ENCODE measurements around the gene ENOX1. TPM values are rescaled to one million over a fixed set of nuclear protein-coding genes. Genes with fewer than 3 reads are reported as not detected.
A peak's percentile ranks its signal among the peaks of the same experiment; 100 is the strongest.

Gene ENOX1
- total RNA-seq, 4 donors from 2014 or later: 0.27 to 0.83 (median 0.53) TPM; not detected in 1

DNA sequence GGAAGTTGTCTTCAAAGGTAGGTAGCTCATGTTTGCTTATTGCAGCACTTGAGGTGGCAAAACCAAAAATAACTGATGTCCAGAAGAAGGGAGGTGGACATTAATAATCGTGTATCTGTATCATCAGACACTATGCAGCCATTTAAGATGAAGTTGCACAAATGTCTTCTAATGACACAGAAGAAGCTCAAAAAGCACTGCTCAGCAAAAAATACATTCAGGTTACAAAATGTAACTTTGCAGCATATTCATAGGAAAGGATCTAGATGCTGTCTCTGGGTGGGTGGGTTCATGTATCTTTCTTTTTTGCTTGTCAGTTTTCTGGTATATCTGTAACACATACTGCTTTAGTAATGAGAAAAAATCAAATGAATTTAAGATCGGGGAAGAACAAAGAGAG lies 515.6 kb downstream of the ENOX1 start:
- no peak for DNase-seq
- Histone ChIP-seq H3K4me3 (no peak overlapping the region), H3K27ac (no peak overlapping the region), H3K9me3 (no peaks in the 10 kb centered on the region), H3K36me3 (no peaks in the 10 kb centered on the region), H3K27me3 (no peaks in the 10 kb centered on the region), H3K4me1 (peaks cover 0 to 4% (median 0%) of the 10 kb centered on the region in 4 donors)
- TF ChIP-seq, protein P1, sequence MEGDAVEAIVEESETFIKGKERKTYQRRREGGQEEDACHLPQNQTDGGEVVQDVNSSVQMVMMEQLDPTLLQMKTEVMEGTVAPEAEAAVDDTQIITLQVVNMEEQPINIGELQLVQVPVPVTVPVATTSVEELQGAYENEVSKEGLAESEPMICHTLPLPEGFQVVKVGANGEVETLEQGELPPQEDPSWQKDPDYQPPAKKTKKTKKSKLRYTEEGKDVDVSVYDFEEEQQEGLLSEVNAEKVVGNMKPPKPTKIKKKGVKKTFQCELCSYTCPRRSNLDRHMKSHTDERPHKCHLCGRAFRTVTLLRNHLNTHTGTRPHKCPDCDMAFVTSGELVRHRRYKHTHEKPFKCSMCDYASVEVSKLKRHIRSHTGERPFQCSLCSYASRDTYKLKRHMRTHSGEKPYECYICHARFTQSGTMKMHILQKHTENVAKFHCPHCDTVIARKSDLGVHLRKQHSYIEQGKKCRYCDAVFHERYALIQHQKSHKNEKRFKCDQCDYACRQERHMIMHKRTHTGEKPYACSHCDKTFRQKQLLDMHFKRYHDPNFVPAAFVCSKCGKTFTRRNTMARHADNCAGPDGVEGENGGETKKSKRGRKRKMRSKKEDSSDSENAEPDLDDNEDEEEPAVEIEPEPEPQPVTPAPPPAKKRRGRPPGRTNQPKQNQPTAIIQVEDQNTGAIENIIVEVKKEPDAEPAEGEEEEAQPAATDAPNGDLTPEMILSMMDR (IDR thresholded peaks at IDR 0.05): no peak
- no peak for TF ChIP-seq POLR2A (IDR thresholded peaks at IDR 0.05)

DNA sequence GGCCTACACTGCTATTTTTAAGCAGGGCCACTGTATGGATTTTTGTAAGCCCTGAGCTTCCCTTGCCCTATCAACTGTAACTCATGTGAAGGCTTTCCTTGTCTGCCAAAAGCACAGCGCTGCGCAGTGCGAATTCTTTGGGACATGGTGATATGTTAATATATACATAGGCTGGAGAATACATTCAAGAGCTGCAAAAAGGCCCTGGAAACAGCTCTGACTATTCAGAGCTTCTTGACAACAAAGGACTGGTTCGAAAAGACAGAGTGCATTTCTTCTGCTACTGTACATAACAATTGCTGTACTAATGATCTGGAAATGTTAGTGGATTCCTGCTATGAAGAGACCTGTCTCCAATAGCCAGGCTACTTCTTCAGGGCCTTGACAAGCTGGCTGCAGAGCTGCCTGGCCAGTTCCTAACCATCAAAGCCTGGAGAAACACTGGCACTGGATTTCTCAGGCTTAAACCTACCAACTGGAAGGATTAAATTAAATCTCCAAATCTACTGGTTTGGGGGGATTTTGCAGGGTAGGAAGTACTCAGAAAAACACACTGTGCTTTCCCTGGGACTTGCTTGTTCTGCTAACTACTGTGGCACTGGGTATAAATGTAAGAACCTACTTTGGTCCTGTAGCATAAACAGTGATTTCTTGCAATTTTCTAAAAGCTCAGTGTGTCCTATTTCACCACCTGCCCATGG lies 516.5 kb downstream of the ENOX1 start:
- no peak overlapping the region for H3K4me3 ChIP-seq
- no peak for TF ChIP-seq POLR2A (IDR thresholded peaks at IDR 0.05)
- TF ChIP-seq, protein P1 (IDR thresholded peaks at IDR 0.05): no peak
- peak overlapping the region in 1 of 4 donors; percentile 33 for H3K27ac ChIP-seq
- H3K27me3 ChIP-seq: no peaks in the 10 kb centered on the region
- peaks cover 0 to 4% (median 0%) of the 10 kb centered on the region in 4 donors for H3K4me1 ChIP-seq
- DNase-seq: no peak
- H3K9me3 ChIP-seq: no peaks in the 10 kb centered on the region
- H3K36me3 ChIP-seq: no peaks in the 10 kb centered on the region

DNA sequence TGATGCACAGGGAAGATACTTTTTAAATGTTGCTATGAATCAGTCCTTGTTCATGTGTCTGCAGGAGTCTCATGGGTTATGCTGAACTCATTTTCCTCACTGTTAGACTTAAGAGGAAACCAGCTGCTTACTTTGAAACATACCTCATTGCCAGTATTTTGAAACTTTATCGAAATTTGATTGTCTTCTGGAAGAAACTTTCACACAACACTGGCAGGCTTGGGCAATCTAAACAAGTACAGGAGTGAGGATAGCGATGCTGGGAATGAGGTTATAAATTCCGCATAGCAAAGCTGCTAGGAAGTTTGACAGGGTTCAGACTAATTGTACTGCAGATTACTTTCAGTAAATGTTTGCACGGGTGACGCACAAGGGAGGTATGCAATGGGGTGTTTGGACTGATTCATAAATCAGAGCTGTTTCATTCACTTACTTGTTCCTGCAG lies 517.7 kb downstream of the ENOX1 start:
- Histone ChIP-seq H3K27me3 (no peaks in the 10 kb centered on the region), H3K9me3 (no peaks in the 10 kb centered on the region), H3K36me3 (no peaks in the 10 kb centered on the region), H3K4me1 (peaks cover 0 to 4% (median 0%) of the 10 kb centered on the region in 4 donors), H3K4me3 (no peak overlapping the region), H3K27ac (peak overlapping the region in 1 of 4 donors; percentile 43)
- peak in 1 of 3 donors; percentile 66 for DNase-seq
- TF ChIP-seq, protein P1 (IDR thresholded peaks at IDR 0.05): no peak
- TF ChIP-seq POLR2A (IDR thresholded peaks at IDR 0.05): no peak

DNA sequence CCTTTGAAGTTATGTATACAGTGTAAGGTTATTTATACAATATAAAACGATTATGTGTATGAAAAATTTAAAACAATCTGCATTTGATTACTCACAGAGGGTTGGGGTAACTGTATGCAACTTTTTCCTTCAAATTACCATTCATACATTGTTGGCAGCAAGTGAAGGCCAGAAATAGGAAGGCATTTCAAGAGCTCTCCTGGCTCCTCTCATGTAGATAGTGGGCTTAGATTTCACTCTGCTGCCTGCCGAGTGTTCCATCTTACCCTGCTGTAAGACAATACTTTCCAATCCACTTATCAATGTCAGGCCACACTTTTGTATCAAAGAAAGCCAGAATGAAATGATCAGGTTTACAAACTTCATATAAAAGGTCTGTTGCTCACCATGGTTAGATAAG lies 518.1 kb downstream of the ENOX1 start:
- Histone ChIP-seq H3K9me3 (no peaks in the 10 kb centered on the region), H3K36me3 (no peaks in the 10 kb centered on the region), H3K4me1 (peaks cover 0 to 4% (median 0%) of the 10 kb centered on the region in 4 donors), H3K27me3 (no peaks in the 10 kb centered on the region), H3K27ac (peak overlapping the region in 1 of 4 donors; percentile 43), H3K4me3 (no peak overlapping the region)
- no peak for DNase-seq
- TF ChIP-seq, protein P1 (IDR thresholded peaks at IDR 0.05): no peak
- no peak for TF ChIP-seq POLR2A (IDR thresholded peaks at IDR 0.05)

DNA sequence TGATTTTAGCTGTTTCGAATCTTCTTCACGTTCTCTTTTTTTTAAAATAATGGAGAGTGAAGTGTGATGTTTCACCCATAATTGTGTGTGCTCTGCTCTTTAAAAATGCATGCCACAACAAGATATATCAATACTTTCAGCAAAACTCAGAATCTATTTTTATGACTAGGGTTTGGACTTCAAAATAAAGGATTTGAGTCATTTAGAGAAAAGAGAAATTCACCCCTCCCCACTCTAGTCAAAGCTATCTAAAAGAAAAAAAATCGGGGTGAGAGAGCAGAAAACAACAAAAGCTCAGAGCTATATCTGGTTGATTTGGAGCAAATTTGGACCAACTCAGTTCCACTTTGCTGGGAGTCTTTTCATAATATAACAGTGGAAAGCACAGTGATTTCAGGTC lies 518.9 kb downstream of the ENOX1 start:
- H3K4me3 ChIP-seq: no peak overlapping the region
- H3K9me3 ChIP-seq: no peaks in the 10 kb centered on the region
- no peak overlapping the region for H3K27ac ChIP-seq
- no peaks in the 10 kb centered on the region for H3K27me3 ChIP-seq
- no peaks in the 10 kb centered on the region for H3K36me3 ChIP-seq
- TF ChIP-seq POLR2A (IDR thresholded peaks at IDR 0.05): no peak
- TF ChIP-seq, protein P1 (IDR thresholded peaks at IDR 0.05): no peak
- H3K4me1 ChIP-seq: peaks cover 0 to 4% (median 0%) of the 10 kb centered on the region in 4 donors
- DNase-seq: no peak
